Suprapubic skin (tissue), 4 donors: ENCODE measurements around the gene UBE4A. TPM values are rescaled to one million over a fixed set of nuclear protein-coding genes. Genes with fewer than 3 reads are reported as not detected.

Experiments used
- DNase-seq, 2 donors: peaks; one replicate each; pipeline ENCODE4 v3.0.0-alpha.2; 2019; ENCODE audit warnings: low spot score in 2 of 2
- H3K27ac ChIP-seq: fragments of 200-600 bp; sonication (generic); one replicate; pipeline ENCODE4 v1.5.1; 2019
- H3K27me3 ChIP-seq: fragments of 200-600 bp; sonication (generic); one replicate; pipeline ENCODE4 v1.5.1; 2019
- H3K36me3 ChIP-seq: fragments of 200-600 bp; sonication (generic); one replicate; pipeline ENCODE4 v1.5.1; 2019
- H3K4me1 ChIP-seq: fragments of 200-600 bp; sonication (generic); one replicate; pipeline ENCODE4 v1.5.1; 2019
- H3K4me3 ChIP-seq: fragments of 200-600 bp; sonication (generic); one replicate; pipeline ENCODE4 v1.5.1; 2019; ENCODE audit warnings: mild to moderate bottlenecking
- H3K9me3 ChIP-seq: fragments of 200-600 bp; sonication (generic); one replicate; pipeline ENCODE4 v1.5.1; 2019
- CTCF ChIP-seq, 2 donors: fragments of 200-600 bp in 1 of 2; fragments of 450-650 bp in 1 of 2; sonication (generic) in 1 of 2; IDR thresholded peaks; one replicate each; pipeline ENCODE4 v1.5.1; 2016 to 2019; ENCODE audit warnings: antibody characterized with exemption in 2 of 2, mild to moderate bottlenecking in 1 of 2, moderate library complexity in 1 of 2
- EP300 ChIP-seq: sonication (generic); formaldehyde crosslinking; IDR thresholded peaks from one replicate; pipeline ENCODE4 v1.6.1; 2017; ENCODE audit warnings: antibody characterized with exemption
- POLR2A ChIP-seq, 2 donors: fragments of 450-650 bp; IDR thresholded peaks; one replicate each; pipeline ENCODE4 v1.6.1; 2017; ENCODE audit warnings: antibody characterized with exemption in 2 of 2, mild to moderate bottlenecking in 2 of 2, moderate library complexity in 2 of 2
- POLR2AphosphoS5 ChIP-seq, 3 donors: sonication (generic); formaldehyde crosslinking; IDR thresholded peaks; one replicate each; pipeline ENCODE4 v1.6.1; 2017; ENCODE audit warnings: antibody characterized with exemption in 3 of 3
- WGBS: methylation state at CpG from one replicate; pipeline ENCODE4 v1.1.5; 2018; 5-methylcytosine and 5-hydroxymethylcytosine counted together
- total RNA-seq, 4 donors: library from RNA; depleted of rRNA; stranded (reverse); fragments of >200 nt; gene quantifications; one replicate each; pipeline ENCODE4 v1.1.0, GENCODE V29; 2016

UBE4A gene
- total RNA-seq, 4 donors from 2014 or later = 37.0 to 81.8 (median 50.4) TPM

GRCh38 chr11:118434553-118435289 is 75.3 kb downstream of the UBE4A start:
- Histone ChIP-seq H3K9me3 (no peaks in the 10 kb centered on the region), H3K4me1 (peaks cover 43% of the 10 kb centered on the region), H3K27me3 (no peaks in the 10 kb centered on the region), H3K4me3 (peak overlapping the region; percentile 69), H3K36me3 (no peaks in the 10 kb centered on the region), H3K27ac (peak overlapping the region; percentile 9)
- DNase-seq = peak; percentile 68 to 80
- WGBS = under 1% methylated on average over 34 of the region's 39 CpGs
- TF ChIP-seq CTCF (IDR thresholded peaks at IDR 0.05) = no peak
- no peak for TF ChIP-seq POLR2AphosphoS5 (IDR thresholded peaks at IDR 0.05)
- no peak for TF ChIP-seq EP300
- no peak for TF ChIP-seq POLR2A (IDR thresholded peaks at IDR 0.05)

- H3K4me3 ChIP-seq = peak overlapping the region; percentile 69
- peak; percentile 72 to 79 for DNase-seq
- no peaks in the 10 kb centered on the region for H3K27me3 ChIP-seq
- H3K9me3 ChIP-seq = no peaks in the 10 kb centered on the region
- no peaks in the 10 kb centered on the region for H3K36me3 ChIP-seq
- peak overlapping the region; percentile 88 for H3K27ac ChIP-seq
- under 1% methylated on average over 34 of the region's 34 CpGs for WGBS
- H3K4me1 ChIP-seq = peaks cover 48% of the 10 kb centered on the region
- TF ChIP-seq EP300 (no peak), CTCF (IDR thresholded peaks at IDR 0.05) (no peak), POLR2A (IDR thresholded peaks at IDR 0.05) (no peak), POLR2AphosphoS5 (IDR thresholded peaks at IDR 0.05) (no peak)
Measured at GRCh38 chr11:118435290-118435892, 76.0 kb downstream of the UBE4A start.

- Histone ChIP-seq H3K27ac (peak within 1 kb of the TSS; percentile 88), H3K9me3 (no peaks in the 10 kb centered on the region), H3K27me3 (no peaks in the 10 kb centered on the region), H3K4me1 (peaks cover 48% of the 10 kb centered on the region), H3K4me3 (peak within 1 kb of the TSS; percentile 69), H3K36me3 (no peaks in the 10 kb centered on the region)
- peak in 1 of 2 donors; percentile 99 for TF ChIP-seq CTCF (IDR thresholded peaks at IDR 0.05)
- peak in 2 of 3 donors; percentile 30 to 60 for TF ChIP-seq POLR2AphosphoS5 (IDR thresholded peaks at IDR 0.05)
- peak in 1 of 2 donors; percentile 17 for TF ChIP-seq POLR2A (IDR thresholded peaks at IDR 0.05)
- TF ChIP-seq EP300 = no peak
- WGBS = 1% methylated on average over 15 of the region's 83 CpGs
- peak; percentile 97 for DNase-seq
Measured at GRCh38 chr11:118435893-118436624, 76.7 kb downstream of the UBE4A start, which contains the start of gene KMT2A. Gene KMT2A (plus strand): TSS chr11:118436492. CDS start chr11:118436513, 21 bp downstream.

GRCh38 chr11:118436639-118437207 is 77.3 kb downstream of the UBE4A start:
- Histone ChIP-seq H3K4me1 (peaks cover 55% of the 10 kb centered on the region), H3K9me3 (no peaks in the 10 kb centered on the region), H3K27ac (peak overlapping the region; percentile 88), H3K36me3 (no peaks in the 10 kb centered on the region), H3K27me3 (no peaks in the 10 kb centered on the region), H3K4me3 (peak overlapping the region; percentile 69)
- no CpG with 5 or more reads among the region's 55 CpGs for WGBS
- peak in 1 of 2 donors; percentile 72 for DNase-seq
- no peak for TF ChIP-seq CTCF (IDR thresholded peaks at IDR 0.05)
- no peak for TF ChIP-seq POLR2AphosphoS5 (IDR thresholded peaks at IDR 0.05)
- no peak for TF ChIP-seq POLR2A (IDR thresholded peaks at IDR 0.05)
- no peak for TF ChIP-seq EP300
